ENCODE measurements around the gene CADM2. TPM values are rescaled to one million over a fixed set of nuclear protein-coding genes. Genes with fewer than 3 reads are reported as not detected.

CADM2 gene
- total and polyA plus RNA-seq, 2 experiments from 2014 or later = 13.3 to 47.5 TPM

- no peak for TF ChIP-seq CTCF (conservative IDR thresholded peaks at IDR 0.05; ENCODE audit: low read depth in 2 of 2)
- TF ChIP-seq CREB1 (CRISPR knock-in tag; IDR thresholded peaks at IDR 0.05; ENCODE audit: low read depth) = no peak
- TF ChIP-seq EZH2phosphoT487 (IDR thresholded peaks at IDR 0.05; ENCODE audit: unreplicated experiment) = no peak
- no peak for TF ChIP-seq EZH2 (IDR thresholded peaks at IDR 0.05; ENCODE audit: low read depth, unreplicated experiment)
- TF ChIP-seq ZNF331 (CRISPR knock-in tag; IDR thresholded peaks at IDR 0.05; ENCODE audit: low read depth) = no peak
- TF ChIP-seq ZNF114 (CRISPR knock-in tag; IDR thresholded peaks at IDR 0.05) = no peak
These were observed 20.1 kb downstream of the CADM2 start (continued) for GRCh38 chr3:84978843-84979242.

GRCh38 chr3:84980011-84980410 is 21.2 kb downstream of the CADM2 start:
- H3K27me3 ChIP-seq (ENCODE audit: insufficient read depth) = no peaks in the 10 kb centered on the region
- Mint-ChIP-seq H3K4me1 (peaks cover 42% of the 10 kb centered on the region), H3K27ac (0 out of 2 replicates have a peak overlapping the region, but pooled peaks have one; percentile 19), H3K9me3 (no peaks in the 10 kb centered on the region; the same call in 2 of the 3 replicates), H3K27me3 (ENCODE audit: insufficient read depth, low read depth, poor library complexity) (no peaks in the 10 kb centered on the region), H3K36me3 (ENCODE audit: low read depth) (no peaks in the 10 kb centered on the region), H3K4me3 (no peak overlapping the region)
- H3K36me3 ChIP-seq (ENCODE audit: insufficient read depth) = no peaks in the 10 kb centered on the region
- ATAC-seq (peak; percentile 63), DNase-seq (ENCODE audit: low spot score) (no peak)
- H3K4me2 ChIP-seq = no peak overlapping the region
- H3K9me2 ChIP-seq (ENCODE audit: insufficient read depth) = no peaks in the 10 kb centered on the region
- no peaks in the 10 kb centered on the region for H4K20me1 ChIP-seq (replicated peaks; ENCODE audit: insufficient read depth)
- peaks cover 35% of the 10 kb centered on the region for H3K4me1 ChIP-seq (ENCODE audit: insufficient read depth)
- no peak overlapping the region for H3K4me3 ChIP-seq
- H2AFZ ChIP-seq = no peak overlapping the region
- no peaks in the 10 kb centered on the region for H3F3A ChIP-seq (replicated peaks; ENCODE audit: low read depth)
- no peak overlapping the region for H3K27ac ChIP-seq (ENCODE audit: low read depth)
- peaks cover 8% of the 10 kb centered on the region for H3K79me2 ChIP-seq (replicated peaks; ENCODE audit: insufficient read depth)
- no peak for TF ChIP-seq REST (IDR thresholded peaks at IDR 0.05; ENCODE audit: unreplicated experiment)
- no peak for TF ChIP-seq EZH2 (IDR thresholded peaks at IDR 0.05; ENCODE audit: low read depth, unreplicated experiment)
- TF ChIP-seq CTCF (conservative IDR thresholded peaks at IDR 0.05; ENCODE audit: low read depth in 2 of 2) = no peak
- no peak for TF ChIP-seq CREB1 (CRISPR knock-in tag; IDR thresholded peaks at IDR 0.05; ENCODE audit: low read depth)
- no peak for TF ChIP-seq POLR2AphosphoS5 (IDR thresholded peaks at IDR 0.05; ENCODE audit: low read depth)
- no peak for TF ChIP-seq ZNF114 (CRISPR knock-in tag; IDR thresholded peaks at IDR 0.05)
- no peak for TF ChIP-seq JUNB (IDR thresholded peaks at IDR 0.05; ENCODE audit: unreplicated experiment)
- no peak for TF ChIP-seq ZNF331 (CRISPR knock-in tag; IDR thresholded peaks at IDR 0.05; ENCODE audit: low read depth)
- TF ChIP-seq ETS1 (IDR thresholded peaks at IDR 0.05) = no peak
